HEK293T (cell line): ENCODE results near the gene PER3.

Source experiments
- BHLHE40 ChIP-seq: fragments of 450-650 bp; IDR thresholded peaks from 2 replicates; pipeline ENCODE4 v1.6.1; 2016; ENCODE audit warnings: mild to moderate bottlenecking, moderate library complexity, borderline replicate concordance
- CTBP1 ChIP-seq: fragments of 450-650 bp; IDR thresholded peaks from 2 replicates; pipeline ENCODE4 v1.6.1; 2016; ENCODE audit warnings: borderline replicate concordance
- ELF4 ChIP-seq: fragments of 450-650 bp; IDR thresholded peaks from 2 replicates; pipeline ENCODE4 v1.6.1; 2017; ENCODE audit warnings: antibody characterized with exemption
- FOXA1 ChIP-seq: fragments of 450-650 bp; IDR thresholded peaks from 2 replicates; pipeline ENCODE4 v1.6.1; 2016; ENCODE audit warnings: mild to moderate bottlenecking
- FOXK2 ChIP-seq: fragments of 450-650 bp; IDR thresholded peaks from 2 replicates; pipeline ENCODE4 v1.6.1; 2016; ENCODE audit warnings: mild to moderate bottlenecking
- FOXM1 ChIP-seq: fragments of 450-650 bp; IDR thresholded peaks from 2 replicates; pipeline ENCODE4 v1.6.1; 2017; ENCODE audit warnings: mild to moderate bottlenecking, borderline replicate concordance
- L3MBTL2 ChIP-seq: fragments of 450-650 bp; conservative IDR thresholded peaks from 2 replicates; pipeline ENCODE4 v1.6.1; 2016; ENCODE audit warnings: mild to moderate bottlenecking
- LEF1 ChIP-seq: fragments of 450-650 bp; IDR thresholded peaks from 2 replicates; pipeline ENCODE4 v1.6.1; 2017; ENCODE audit warnings: mild to moderate bottlenecking, borderline replicate concordance
- NFRKB ChIP-seq: fragments of 450-650 bp; IDR thresholded peaks from 2 replicates; pipeline ENCODE4 v1.6.1; 2016; ENCODE audit warnings: mild to moderate bottlenecking, moderate library complexity
- SP1 ChIP-seq: fragments of 450-650 bp; IDR thresholded peaks from 2 replicates; pipeline ENCODE4 v1.6.1; 2017
- SUZ12 ChIP-seq: fragments of 450-650 bp; IDR thresholded peaks from 2 replicates; pipeline ENCODE4 v1.6.1; 2016; ENCODE audit warnings: mild to moderate bottlenecking
- TARDBP ChIP-seq: fragments of 450-650 bp; IDR thresholded peaks from 2 replicates; pipeline ENCODE4 v1.6.1; 2016
- ZNF384 ChIP-seq: fragments of 450-650 bp; IDR thresholded peaks from 2 replicates; pipeline ENCODE4 v1.6.1; 2016
- TF ChIP-seq, protein P1 (sequence below): fragments of 450-650 bp; IDR thresholded peaks from 2 replicates; pipeline ENCODE4 v1.6.1; 2016

DNA sequence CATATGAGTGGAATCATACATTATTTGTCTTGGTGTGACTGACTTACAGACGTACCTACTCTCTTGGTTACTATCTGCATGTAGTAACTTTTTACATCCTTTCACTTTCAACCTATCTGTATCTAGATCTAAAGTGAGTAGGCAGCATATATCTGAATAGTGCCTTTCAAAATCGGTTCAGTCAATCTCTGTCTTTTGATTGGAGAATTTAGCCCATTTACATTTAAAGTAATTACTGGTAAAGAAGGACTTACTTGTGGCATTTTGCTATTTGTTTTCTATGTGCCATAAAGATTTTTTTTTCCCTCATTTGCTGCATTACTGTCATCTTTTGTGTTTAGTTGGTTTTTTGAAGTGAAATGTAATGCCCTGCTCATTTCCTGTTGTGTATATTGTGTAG, 54.6 kb downstream of the PER3 start:
- TF ChIP-seq CTBP1 (no peak), NFRKB (no peak), FOXA1 (no peak), BHLHE40 (no peak), SUZ12 (no peak), SP1 (no peak), ZNF384 (no peak), ELF4 (no peak), L3MBTL2 (no peak), LEF1 (no peak), FOXM1 (no peak), TARDBP (no peak), FOXK2 (no peak)
- TF ChIP-seq, protein P1, sequence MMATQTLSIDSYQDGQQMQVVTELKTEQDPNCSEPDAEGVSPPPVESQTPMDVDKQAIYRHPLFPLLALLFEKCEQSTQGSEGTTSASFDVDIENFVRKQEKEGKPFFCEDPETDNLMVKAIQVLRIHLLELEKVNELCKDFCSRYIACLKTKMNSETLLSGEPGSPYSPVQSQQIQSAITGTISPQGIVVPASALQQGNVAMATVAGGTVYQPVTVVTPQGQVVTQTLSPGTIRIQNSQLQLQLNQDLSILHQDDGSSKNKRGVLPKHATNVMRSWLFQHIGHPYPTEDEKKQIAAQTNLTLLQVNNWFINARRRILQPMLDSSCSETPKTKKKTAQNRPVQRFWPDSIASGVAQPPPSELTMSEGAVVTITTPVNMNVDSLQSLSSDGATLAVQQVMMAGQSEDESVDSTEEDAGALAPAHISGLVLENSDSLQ, result no peak
